NCI-H187 (cell line): ENCODE measurements around the gene CSPG4.
"Not testable (repeated sequence)": the region's sequence is repeated elsewhere in the genome, so short reads cannot be mapped to it uniquely, and the experiment has no call there.

Experiments
- DNase-seq, 2 experiments: peaks; one replicate each; lab custom pipeline; 2025; lab: John Stamatoyannopoulos, UW

Gene CSPG4

GRCh38 chr15:75723847-75724660 is 11.4 kb upstream of the CSPG4 start:
- DNase-seq = no peak

DNA sequence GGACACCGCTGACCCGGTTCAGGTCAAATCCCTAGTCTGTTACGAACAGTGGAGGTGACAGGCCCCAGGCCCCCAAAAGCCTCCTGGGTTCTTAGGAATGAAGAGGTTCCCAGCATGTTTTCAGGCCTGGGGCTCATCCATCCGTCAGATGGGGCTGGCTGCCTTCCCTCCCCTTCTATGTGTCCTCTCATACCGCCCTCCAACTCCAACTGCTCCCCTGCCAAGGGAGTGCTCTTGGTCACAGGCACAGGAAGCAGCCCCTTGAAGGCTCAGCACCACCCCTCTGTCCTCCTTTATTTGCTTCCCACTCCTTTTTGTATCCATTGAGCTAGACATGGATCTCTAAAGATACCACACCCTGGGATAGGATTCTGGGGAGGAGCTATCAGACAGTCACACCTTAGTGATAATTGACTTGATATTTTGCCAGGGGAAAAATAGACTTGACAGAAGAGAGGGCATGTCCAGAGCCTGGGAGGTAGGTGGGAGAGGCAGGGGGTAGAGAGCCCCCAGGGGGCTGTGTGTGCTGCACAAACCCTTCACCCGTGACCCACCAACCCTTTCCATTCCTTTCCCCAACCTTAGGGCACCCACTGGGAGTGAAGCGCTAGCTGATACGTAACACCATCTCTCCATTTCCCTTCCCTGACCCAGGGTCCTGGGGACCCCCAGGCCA is 10.7 kb upstream of the CSPG4 start:
- no peak for DNase-seq

DNA sequence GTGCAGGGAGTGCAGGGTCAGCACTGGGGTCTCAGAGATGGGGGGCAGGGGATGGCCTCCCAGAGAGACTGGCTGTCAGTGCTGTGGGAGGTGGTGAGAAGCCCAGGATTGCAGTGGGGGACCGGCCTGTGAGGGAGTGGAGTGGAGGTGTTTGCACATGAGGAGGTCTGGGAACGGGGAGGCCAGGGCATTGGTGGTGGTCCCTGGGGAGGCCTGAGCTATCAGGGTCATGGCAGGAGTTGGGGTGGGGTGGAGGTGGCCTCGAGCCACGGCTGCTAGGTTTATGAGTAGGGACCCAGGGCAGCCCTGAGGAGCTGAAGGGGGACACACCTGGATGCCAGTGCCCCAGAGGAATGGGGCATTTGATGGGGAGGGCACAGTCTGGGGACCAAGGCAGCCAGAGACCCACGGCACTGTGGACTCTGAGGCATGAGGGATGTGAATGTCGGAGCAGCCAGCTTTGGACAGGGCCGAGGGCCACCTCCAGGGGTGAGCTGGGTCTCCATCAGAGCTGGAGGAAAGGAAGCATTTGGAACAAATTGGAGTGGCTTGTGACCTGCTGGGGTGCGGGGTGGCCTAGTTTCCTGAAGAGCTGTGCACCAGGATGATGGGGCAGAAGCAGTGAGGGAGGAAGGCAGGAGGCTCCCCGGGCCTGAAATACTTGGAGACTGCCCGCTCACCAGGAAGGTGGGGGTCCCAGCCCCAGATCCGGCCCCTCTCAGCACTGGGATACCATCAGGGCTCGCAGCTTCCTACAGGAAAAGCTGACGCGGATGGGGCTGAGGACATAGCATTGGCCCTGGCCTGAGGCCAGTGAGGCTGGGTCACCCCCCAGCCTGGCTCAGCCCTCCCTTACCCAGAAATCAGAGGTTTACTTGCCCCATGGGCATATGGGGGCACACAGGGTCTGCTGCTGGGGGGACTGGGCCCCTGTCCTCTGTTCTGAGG is 9.5 kb upstream of the CSPG4 start:
- DNase-seq = no peak

DNA sequence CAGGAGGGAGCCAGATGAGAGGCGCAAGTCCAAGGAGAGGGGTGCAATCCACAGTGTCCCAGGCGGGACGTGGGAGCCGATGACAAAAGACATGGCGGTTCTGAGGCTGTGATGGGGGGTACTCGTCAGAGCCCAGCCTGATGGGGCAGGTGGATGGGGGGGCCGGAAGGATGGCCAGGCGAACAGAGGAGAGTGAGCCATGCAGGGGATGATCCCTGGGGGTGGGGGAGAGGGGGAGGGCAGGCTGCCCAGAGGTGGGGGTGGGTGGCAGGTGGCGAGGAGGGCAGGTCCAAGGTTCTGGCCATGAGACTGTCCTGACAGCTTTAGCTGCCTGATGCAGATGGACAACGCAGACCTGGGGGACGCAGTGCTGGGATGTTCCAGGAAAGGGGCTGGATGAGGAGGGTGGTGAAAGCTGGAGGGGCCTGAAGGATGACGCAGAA is 8.9 kb upstream of the CSPG4 start:
- DNase-seq = no peak

- peak in 1 of 2 experiments; percentile 13 for DNase-seq
These were observed 8.3 kb upstream of the CSPG4 start for GRCh38 chr15:75720787-75721479.

- DNase-seq = no peak
These were observed 7.6 kb upstream of the CSPG4 start for GRCh38 chr15:75720297-75720696.

GRCh38 chr15:75718328-75718727 is 5.7 kb upstream of the CSPG4 start:
- no peak for DNase-seq

GRCh38 chr15:75717001-75717400 is 4.4 kb upstream of the CSPG4 start:
- DNase-seq = not testable (repeated sequence)

- DNase-seq = not testable (repeated sequence)
These were observed 3.8 kb upstream of the CSPG4 start for GRCh38 chr15:75716249-75716950.

DNA sequence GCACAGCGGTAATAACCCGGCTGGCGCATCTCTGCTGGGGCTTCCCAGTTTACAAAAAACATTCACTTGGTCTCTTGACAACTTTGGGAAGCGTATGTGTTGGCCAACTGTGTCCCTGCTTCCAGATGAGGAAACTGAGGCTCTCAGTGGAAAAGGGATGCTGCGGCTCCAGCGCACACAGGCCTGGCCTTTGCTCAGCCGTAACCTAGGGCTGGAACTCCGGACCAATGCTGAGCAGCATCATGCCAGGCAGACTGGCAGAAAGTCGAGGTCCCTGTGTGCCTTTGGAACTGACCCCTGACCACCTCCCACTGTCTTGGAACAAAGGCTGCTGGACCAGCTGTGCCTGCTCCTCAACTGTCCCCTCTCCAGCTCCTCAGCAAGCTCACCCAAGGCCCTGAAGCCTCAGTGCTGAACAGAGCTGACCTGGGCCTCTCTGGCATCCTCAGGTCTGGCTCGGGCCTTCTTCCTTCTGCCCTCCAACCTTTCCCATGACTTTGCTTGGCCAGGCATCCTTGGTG is 2.7 kb upstream of the CSPG4 start:
- DNase-seq = not testable (repeated sequence)

DNA sequence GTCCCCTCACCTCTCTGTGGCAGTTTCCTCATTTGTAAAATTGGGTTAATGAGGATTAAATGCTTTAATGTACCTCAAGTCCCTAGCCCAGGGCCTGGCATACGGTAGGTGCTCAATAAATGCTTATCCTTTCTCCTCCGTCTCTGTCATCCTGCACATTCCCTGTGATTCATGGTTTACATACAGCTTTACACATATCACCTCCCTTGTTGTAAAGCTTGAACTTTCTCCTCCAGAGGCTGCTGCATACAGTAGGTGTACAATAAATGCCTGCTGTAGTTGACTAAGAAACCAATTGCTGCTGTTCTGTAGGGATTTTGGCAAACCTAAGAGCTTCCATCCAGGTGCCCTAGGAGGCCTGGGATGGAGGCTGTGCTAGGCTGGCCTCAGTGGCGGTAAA is 1.5 kb upstream of the CSPG4 start:
- no peak for DNase-seq

GRCh38 chr15:75713338-75713895 is 769 bp upstream of the CSPG4 start:
- no peak for DNase-seq

- DNase-seq = not testable (repeated sequence)
These were observed 1.2 kb downstream of the CSPG4 start for GRCh38 chr15:75711495-75711894.

DNA sequence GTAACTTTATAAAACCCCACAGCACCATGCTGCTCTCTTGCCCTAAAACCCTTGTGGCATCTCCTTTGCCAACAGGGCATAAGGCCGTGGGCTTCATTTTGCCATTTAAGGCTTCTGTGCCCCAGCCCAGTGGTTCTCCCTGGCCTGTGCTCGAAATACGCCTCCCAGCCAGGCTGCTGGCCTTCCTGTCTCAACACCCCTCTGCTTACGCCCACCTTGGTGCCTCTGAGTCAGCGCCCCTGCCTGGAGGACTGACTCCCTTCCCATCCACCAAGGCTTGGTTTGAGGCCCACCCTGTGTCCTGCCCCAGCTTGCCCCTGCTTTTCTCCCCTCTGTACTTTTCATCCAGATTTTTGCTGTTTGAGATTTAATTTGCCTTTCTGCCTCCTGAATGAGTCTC is 1.8 kb downstream of the CSPG4 start:
- not testable (repeated sequence) for DNase-seq

DNA sequence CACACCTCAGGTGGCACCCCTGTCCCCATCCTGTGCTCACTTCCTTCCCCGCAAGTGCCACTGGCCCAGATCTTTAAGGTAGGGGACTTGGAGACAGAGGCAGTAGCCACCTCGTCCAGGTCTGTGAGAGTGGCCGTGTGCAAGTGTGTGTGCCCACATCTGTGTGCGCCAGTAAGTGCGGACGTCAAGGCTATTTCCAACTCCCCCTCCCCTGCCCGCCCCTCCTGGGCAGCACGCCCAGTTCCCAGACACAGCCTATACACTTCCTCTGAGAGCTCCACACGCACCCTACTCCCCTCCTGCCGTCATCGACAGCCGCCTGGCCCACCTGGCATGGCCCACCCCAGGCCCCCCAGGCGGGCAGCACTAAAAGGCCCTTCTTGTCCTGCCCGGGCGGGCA is 3.2 kb downstream of the CSPG4 start:
- not testable (repeated sequence) for DNase-seq

DNA sequence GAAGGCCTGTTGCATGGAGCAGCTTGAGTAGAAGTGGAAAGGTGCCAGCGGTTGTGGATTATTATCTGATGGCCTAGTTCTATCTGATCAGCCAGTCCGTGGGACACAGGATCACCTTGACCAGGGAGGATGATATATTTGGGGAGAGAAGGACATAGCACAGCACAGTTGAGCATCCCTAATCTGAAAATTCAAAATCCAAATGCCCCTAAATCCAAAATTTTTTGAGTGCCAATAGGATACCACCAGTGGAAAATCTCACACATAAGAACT is 6.0 kb downstream of the CSPG4 start:
- DNase-seq = no peak

DNA sequence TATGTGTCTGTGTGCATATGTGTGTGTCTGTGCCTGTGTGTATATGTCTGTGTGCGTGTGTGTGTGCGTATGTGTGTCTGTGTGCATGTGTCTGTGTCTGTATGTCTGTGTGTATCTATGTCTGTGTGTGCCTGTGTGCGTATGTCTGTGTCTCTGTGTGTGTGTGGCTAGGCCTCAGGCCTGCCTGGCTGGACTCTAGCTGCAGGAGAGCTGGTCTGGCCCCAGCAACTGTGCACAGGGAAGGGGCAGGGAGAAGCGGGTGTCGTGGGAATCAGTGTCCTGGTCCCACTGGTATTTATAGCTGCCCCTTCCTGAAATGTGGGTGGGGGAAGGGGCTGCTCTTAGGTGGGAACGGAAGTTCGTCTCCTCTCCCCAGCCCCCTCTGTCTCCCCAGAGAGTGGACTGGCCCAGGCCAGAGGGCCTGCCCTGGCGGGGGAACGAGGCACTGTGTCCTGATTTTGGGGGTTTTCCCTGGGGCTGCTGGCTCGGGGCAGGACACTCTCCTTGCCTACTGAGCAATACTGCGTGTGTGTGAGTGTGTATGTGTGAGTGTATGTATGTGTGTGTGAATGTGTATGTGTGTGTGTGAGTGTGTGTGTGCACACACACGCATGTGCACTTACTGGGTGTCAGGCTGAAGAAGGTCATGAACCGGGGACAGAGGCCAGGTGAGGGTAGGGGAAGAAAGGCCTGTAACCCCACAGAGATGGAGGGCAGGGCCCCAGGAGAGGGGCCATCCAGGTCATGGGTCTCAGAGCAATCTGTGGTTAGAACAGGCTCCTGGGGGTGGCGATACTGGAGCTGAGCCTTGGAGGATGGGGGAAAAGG is 6.6 kb downstream of the CSPG4 start:
- DNase-seq = no peak

- not testable (repeated sequence) for DNase-seq
These were observed 7.3 kb downstream of the CSPG4 start for GRCh38 chr15:75705375-75705774.

- DNase-seq = no peak
These were observed 8.0 kb downstream of the CSPG4 start for GRCh38 chr15:75704618-75705017.

GRCh38 chr15:75704263-75704615 is 8.4 kb downstream of the CSPG4 start:
- DNase-seq = no peak
